HG02763 (cell line): ENCODE measurements around the gene RAB11FIP4.

Experiments used
- ATAC-seq: cut with Tn5 transposase; IDR thresholded peaks from one replicate; pipeline ENCODE4 v1.9.1; 2021; ENCODE audit warnings: mild to moderate bottlenecking, moderate library complexity; ENCODE audit not compliant: unreplicated experiment

The RAB11FIP4 gene

DNA sequence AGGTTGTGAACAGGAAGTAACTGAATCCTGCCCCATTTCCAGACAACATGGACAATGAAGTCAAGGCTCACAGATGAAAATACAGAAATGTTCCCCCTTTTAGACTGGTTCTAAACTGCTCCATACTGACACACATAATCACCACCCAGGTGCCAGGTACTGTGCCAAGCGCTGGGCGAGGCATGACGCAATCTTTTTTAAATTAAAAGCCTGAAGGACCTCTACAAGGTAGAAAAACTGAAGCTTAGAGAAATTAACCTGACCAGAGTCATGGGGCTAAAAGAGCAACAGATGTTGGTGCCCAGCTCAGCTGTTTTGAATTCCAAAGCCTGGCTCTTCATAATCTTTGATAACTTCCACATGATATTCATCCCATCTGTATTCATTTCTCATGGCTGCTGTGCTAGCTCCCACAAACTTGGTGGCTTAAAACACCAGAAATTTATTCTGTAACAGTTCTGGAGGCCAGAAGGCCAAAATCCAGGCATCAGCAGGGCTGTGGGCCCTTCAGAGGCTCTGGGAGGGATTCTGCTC lies 4.9 kb upstream of the RAB11FIP4 start:
- ATAC-seq: no peak

GRCh38 chr17:31387438-31387837 lies 4.0 kb upstream of the RAB11FIP4 start:
- no peak for ATAC-seq

GRCh38 chr17:31388351-31388750 lies 3.1 kb upstream of the RAB11FIP4 start:
- no peak for ATAC-seq

DNA sequence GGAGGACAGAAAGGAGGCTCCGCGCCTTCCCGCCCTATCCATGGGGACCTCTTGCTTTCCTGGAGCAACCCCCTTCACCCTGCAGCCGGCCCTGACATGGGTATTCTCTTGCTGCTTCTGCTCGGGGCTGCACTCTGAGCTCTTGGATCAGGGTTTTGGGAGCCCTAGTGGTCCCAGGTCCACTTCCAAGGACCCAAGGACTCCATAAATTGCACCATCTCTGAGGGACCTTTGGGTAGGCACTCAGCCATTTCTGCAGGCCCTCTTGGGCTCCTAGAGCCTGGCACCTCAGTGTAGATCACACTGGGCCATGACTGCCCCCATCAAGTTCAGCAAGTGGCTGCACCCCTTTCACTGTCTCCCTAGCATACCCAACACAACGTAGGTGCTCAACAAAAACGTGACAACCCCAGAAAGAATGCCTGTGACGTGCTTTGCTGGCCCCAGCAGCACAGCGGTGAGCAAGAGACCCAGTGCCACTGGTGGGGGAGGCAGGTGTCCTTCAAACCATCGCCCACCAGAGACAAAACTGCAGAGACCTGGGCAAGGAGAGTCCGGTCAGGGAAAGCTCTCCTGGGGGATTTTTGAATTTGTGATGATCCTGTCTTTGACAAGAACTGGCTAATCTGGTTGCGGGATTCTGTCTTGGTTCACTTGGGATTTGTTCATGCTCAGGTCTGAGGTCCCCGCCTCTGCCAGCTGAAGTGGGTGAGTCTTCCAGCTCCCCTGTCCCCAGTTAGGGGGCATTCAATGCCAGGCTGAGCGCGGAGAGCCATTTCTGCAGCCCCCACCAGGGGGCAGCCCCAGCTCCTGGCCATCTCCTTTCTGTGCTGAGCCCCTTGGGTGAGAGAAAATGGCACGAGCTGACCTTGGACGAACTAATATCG lies 2.5 kb upstream of the RAB11FIP4 start:
- no peak for ATAC-seq

GRCh38 chr17:31389657-31390381 lies 1.7 kb upstream of the RAB11FIP4 start:
- ATAC-seq: no peak

GRCh38 chr17:31390426-31390747 lies 1.1 kb upstream of the RAB11FIP4 start:
- ATAC-seq: no peak

DNA sequence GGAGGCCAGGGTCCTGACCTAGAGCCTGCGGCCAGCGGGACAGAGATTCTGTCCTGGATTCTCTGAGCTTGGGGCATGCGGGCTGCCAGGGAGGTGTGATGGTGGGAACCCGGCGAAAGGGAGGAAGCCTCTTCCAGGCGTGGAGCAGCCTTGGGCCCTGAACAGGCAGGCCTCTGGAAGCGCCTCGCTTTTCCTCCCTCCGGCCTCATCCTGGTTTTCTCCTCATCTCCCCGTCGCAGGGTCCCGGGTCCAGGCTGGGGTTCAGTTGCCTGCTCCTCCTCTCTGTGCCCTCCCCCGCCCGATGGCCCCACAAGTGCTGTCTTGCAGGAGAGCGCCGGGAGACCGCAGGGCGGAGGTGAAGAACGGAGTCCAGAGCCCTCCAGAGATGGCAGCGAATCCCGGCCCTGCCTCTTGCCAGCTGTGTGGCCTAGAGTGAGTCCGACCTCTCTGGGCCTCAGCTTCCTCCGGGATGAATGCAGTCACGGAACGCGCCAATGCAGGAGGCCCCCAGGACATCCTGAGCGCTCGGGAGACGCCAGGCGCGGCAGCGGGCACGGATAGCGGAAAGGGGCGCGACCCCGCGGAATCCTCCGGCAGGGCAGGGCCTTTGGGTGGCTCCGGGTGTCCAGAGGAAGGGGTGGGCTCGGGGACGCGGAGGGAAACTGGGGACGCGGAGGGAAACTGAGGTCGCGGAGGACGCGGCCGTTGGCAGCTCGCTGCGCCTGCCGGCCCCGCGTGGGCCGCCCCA lies 553 bp upstream of the RAB11FIP4 start:
- ATAC-seq: no peak

GRCh38 chr17:31392002-31392855 lies 754 bp downstream of the RAB11FIP4 start:
- no peak for ATAC-seq

GRCh38 chr17:31392856-31393748 lies 1.6 kb downstream of the RAB11FIP4 start:
- no peak for ATAC-seq

DNA sequence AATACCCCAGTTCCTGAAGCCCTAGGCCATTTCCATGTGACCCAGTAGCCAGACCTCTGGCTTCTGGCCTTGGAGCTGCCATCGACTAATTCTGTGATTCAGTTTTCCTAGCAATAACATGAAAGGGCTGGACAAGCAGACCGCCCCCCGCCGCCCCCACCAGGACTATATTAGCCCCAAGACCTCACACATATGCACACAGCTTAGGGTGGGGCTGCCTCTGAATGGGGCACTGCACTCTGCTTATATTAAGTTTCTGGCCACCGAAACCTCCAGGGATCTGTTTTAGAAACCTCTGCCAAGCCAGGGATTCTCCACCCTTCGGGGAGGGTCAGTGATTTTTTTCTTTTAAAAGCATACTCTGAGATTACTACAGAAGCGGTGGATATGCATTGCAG lies 2.3 kb downstream of the RAB11FIP4 start:
- ATAC-seq: no peak

DNA sequence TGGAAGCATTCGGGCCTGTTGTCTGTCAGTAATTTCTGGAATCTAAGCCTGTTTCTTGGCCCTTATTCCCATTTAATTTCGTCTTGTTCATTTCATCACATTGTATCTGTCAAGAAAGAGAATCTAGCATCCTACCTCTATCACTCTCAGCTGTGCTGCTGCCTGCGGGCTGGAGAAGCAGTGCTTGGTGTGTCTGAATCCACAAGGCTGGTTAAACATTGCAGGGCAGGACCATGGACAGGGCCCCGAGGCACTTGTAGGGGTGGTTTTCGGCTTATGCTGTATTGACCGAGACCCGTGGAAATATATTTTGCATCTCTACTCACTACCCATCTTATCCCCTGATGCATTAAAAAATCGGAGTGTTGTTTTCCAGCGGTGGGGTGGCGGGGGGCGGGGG lies 3.1 kb downstream of the RAB11FIP4 start:
- ATAC-seq: no peak

- no peak for ATAC-seq
These were observed 5.9 kb downstream of the RAB11FIP4 start for GRCh38 chr17:31397256-31397939.

DNA sequence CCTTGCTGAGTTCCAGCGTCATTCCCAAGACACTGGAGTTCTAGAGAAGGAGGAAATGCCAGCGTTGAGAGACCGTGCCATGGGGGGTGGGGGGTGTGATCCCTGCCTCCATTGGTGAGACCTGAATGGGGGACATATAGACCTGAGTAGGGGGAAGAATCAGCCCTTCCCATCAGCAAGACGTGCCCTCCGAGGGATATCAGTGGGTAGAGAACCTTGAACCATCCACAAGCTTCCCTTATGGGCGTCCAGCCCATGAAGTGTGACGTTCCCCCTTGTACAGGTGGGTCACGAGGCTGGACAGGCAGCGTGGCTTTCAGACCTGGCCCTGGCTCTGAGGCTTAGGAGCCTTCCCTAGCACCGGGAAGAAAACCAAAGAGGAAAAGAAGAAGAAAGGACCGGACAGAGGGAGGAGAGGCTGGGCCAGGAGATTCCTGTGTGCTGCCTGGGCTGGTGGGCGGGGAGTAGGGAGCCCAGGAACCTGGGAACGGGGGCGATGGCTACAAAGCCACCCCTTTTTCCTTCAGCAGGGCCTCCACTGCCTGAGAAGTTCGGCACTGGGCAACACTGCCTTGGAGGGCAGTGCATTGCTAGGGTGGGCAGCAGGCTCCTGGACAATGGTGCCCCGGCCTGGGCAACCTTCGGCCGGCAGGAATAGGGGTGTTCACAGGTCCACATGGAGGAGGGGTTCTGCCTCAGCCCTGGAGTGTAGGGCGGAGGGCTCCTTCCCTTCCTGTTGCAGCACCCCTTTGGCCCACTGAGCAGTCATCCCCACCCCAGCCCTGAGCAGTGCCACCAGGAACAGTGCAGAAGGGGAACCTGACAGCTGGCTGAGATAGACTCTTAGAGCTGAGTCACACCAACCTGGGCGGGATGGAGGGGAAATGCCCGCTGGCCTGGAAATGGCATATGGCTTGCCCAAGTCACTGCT lies 7.2 kb downstream of the RAB11FIP4 start:
- ATAC-seq: no peak

GRCh38 chr17:31400481-31400950 lies 9.0 kb downstream of the RAB11FIP4 start:
- no peak for ATAC-seq

GRCh38 chr17:31401456-31402254 lies 10.2 kb downstream of the RAB11FIP4 start:
- no peak for ATAC-seq

GRCh38 chr17:31404028-31404949 lies 12.8 kb downstream of the RAB11FIP4 start:
- no peak for ATAC-seq
